GM18520 (cell line): ENCODE measurements around the gene CSK.

ENCODE experiments used
- ATAC-seq: cut with Tn5 transposase; IDR thresholded peaks from one replicate; pipeline ENCODE4 v1.9.1; 2021; ENCODE audit not compliant: unreplicated experiment

Gene CSK

GRCh38 chr15:74786551-74787165, 4.8 kb downstream of the CSK start:
- ATAC-seq: no peak

GRCh38 chr15:74787251-74788041, 5.6 kb downstream of the CSK start:
- ATAC-seq: peak; percentile 35

GRCh38 chr15:74788042-74788682, 6.3 kb downstream of the CSK start:
- ATAC-seq: no peak

GRCh38 chr15:74788683-74789151, 6.8 kb downstream of the CSK start:
- ATAC-seq: no peak

GRCh38 chr15:74789171-74789631, 7.3 kb downstream of the CSK start:
- ATAC-seq: no peak

- no peak for ATAC-seq
These were observed 7.8 kb downstream of the CSK start for GRCh38 chr15:74789741-74790079.

- no peak for ATAC-seq
These were observed 8.4 kb downstream of the CSK start for GRCh38 chr15:74790080-74790916.

GRCh38 chr15:74791007-74791406, 9.1 kb downstream of the CSK start:
- no peak for ATAC-seq

- no peak for ATAC-seq
These were observed 9.8 kb downstream of the CSK start for GRCh38 chr15:74791667-74792066.

GRCh38 chr15:74792227-74793016, 10.5 kb downstream of the CSK start:
- no peak for ATAC-seq

GRCh38 chr15:74793135-74794028, 11.5 kb downstream of the CSK start:
- ATAC-seq: no peak

- no peak for ATAC-seq
These were observed 12.5 kb downstream of the CSK start for GRCh38 chr15:74794248-74794969.

GRCh38 chr15:74794970-74795349, 13.1 kb downstream of the CSK start:
- no peak for ATAC-seq

- no peak for ATAC-seq
These were observed 14.2 kb downstream of the CSK start for GRCh38 chr15:74795966-74796625.

- no peak for ATAC-seq
These were observed 16.7 kb downstream of the CSK start for GRCh38 chr15:74798388-74799254.

- no peak for ATAC-seq
These were observed 17.5 kb downstream of the CSK start for GRCh38 chr15:74799255-74799855.
